Measurements from ENCODE around the gene TUBB1. TPM values are rescaled to one million over a fixed set of nuclear protein-coding genes. Genes with fewer than 3 reads are reported as not detected.
"Not testable (repeated sequence)": the region's sequence is repeated elsewhere in the genome, so short reads cannot be mapped to it uniquely, and the experiment has no call there.

The TUBB1 gene
- total and polyA plus RNA-seq, 2 of the 13 experiments (the other 11 are each of a cell fraction or from before 2014, with no cell fraction given), result 0.11 to 57.6 TPM

DNA sequence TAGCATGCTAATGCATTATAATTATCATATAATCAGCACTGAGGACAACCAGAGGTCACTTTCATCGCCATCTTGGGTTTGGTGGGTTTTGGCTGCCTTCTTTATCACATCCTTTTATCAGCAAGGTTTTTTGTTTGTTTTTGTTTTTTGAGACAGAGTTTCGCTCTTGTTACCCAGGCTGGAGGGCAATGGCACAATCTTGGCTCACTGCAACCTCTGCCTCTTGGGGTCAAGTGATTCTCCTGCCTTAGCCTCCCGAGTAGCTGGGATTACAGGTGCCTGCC is 7.4 kb upstream of the TUBB1 start:
- BruUV-seq (replicated peaks); H3K9ac ChIP-seq (ENCODE audit: insufficient read depth, low read depth, low read length); H3K4me3 ChIP-seq (replicated peaks in 1 of 3; ENCODE audit: insufficient read depth in 1 of 3, low read depth in 2 of 3, low read length in 3 of 3); H3K36me3 ChIP-seq (replicated peaks in 1 of 2; ENCODE audit: control insufficient read depth in 1 of 2, insufficient read depth in 2 of 2, low read length in 2 of 2); H3K27me3 ChIP-seq (ENCODE audit: control insufficient read depth in 1 of 2, insufficient read depth in 2 of 2, low read length in 2 of 2); in situ Hi-C loops (cut with HindIII; ENCODE audit: extremely low pct_ligation_motif_present, low pct_unique_long_range_greater_than_20kb); H2AFZ ChIP-seq (ENCODE audit: low read length); FAIRE-seq; H4K20me1 ChIP-seq (ENCODE audit: insufficient read depth, low read length); H3K27ac ChIP-seq (ENCODE audit: extremely low read length, insufficient read depth, low read length); intact Hi-C loops (cut with micrococcal nuclease; ENCODE audit: unreplicated experiment); DNase-seq (ENCODE audit: low spot score); H3K9me3 ChIP-seq (ENCODE audit: low read length); ATAC-seq; CTCF ChIA-PET (ENCODE audit: low intra/inter-chr PET ratio, low total read pairs): not testable (repeated sequence)
- peaks cover 94% of the 10 kb centered on the region for H3K4me1 ChIP-seq (ENCODE audit: insufficient read depth, low read length)
- 0 out of 2 replicates have a peak overlapping the region, but pooled peaks have one; percentile 33 for H3K4me2 ChIP-seq (ENCODE audit: low read depth, low read length)
- 96% methylated on average over 3 of the region's 3 CpGs for WGBS (ENCODE audit: low lambda C conversion rate)
- POLR2A ChIA-PET, result interaction anchor here (3.9 kb wide), 1 partner anchor 20 kb away, joined by 19 read pairs; the partner anchor contains the start of gene ATP5F1E
- TF ChIP-seq, protein P1, sequence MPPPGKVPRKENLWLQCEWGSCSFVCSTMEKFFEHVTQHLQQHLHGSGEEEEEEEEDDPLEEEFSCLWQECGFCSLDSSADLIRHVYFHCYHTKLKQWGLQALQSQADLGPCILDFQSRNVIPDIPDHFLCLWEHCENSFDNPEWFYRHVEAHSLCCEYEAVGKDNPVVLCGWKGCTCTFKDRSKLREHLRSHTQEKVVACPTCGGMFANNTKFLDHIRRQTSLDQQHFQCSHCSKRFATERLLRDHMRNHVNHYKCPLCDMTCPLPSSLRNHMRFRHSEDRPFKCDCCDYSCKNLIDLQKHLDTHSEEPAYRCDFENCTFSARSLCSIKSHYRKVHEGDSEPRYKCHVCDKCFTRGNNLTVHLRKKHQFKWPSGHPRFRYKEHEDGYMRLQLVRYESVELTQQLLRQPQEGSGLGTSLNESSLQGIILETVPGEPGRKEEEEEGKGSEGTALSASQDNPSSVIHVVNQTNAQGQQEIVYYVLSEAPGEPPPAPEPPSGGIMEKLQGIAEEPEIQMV (CRISPR knock-in tag; IDR thresholded peaks at IDR 0.05; ENCODE audit: low read depth), result 0 out of 2 replicates have a peak, but pooled peaks have one; percentile 13
- TF ChIP-seq ZNF224 (CRISPR knock-in tag; IDR thresholded peaks at IDR 0.05), result 0 out of 2 replicates have a peak, but pooled peaks have one; percentile 20
- TF ChIP-seq, protein P2, sequence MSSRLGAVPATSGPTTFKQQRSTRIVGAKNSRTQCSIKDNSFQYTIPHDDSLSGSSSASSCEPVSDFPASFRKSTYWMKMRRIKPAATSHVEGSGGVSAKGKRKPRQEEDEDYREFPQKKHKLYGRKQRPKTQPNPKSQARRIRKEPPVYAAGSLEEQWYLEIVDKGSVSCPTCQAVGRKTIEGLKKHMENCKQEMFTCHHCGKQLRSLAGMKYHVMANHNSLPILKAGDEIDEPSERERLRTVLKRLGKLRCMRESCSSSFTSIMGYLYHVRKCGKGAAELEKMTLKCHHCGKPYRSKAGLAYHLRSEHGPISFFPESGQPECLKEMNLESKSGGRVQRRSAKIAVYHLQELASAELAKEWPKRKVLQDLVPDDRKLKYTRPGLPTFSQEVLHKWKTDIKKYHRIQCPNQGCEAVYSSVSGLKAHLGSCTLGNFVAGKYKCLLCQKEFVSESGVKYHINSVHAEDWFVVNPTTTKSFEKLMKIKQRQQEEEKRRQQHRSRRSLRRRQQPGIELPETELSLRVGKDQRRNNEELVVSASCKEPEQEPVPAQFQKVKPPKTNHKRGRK (CRISPR knock-in tag; IDR thresholded peaks at IDR 0.05), result 0 out of 2 replicates have a peak, but pooled peaks have one; percentile 1
- H3K79me2 ChIP-seq (ENCODE audit: insufficient read depth, low read length), result peaks cover 12% of the 10 kb centered on the region
